H1 (cell line): ENCODE results near the gene DNER. TPM values are rescaled to one million over a fixed set of nuclear protein-coding genes. Genes with fewer than 3 reads are reported as not detected.
A peak's percentile ranks its signal among the peaks of the same experiment; 100 is the strongest.

Experiments
- CTCF ChIA-PET: fragments of 300-600 bp; sonication (Branson Sonifier 250); formaldehyde crosslinking; loops from one replicate; lab custom pipeline; 2021; ENCODE audit not compliant: partially characterized antibody; lab: Charles Lee
- POLR2A ChIA-PET: fragments of 300-600 bp; sonication (Branson Sonifier 250); formaldehyde crosslinking; loops from one replicate; lab custom pipeline; 2021; ENCODE audit warnings: inconsistent platforms; ENCODE audit not compliant: partially characterized antibody; lab: Charles Lee
- DNase-seq, 2 experiments: peaks; one replicate each; pipeline versions ENCODE4 v3.0.0 to v3.0.0-alpha.2; 2010 to 2022; ENCODE audit warnings: low spot score in 2 of 2, low read depth in 1 of 2, mixed read lengths in 1 of 2
- FAIRE-seq: peaks from 2 replicates; lab custom pipeline; 2011; peaks lifted over from hg19 to GRCh38; lab: Jason Lieb, UNC
- H2AFZ ChIP-seq: 2 replicates; pipeline ENCODE4 v1.8.1; 2012; ENCODE audit warnings: low read length, inconsistent platforms
- H2AK5ac ChIP-seq: 2 replicates; pipeline ENCODE4 v1.6.1; 2013; ENCODE audit warnings: low read depth, low read length
- H2BK120ac ChIP-seq: replicated peaks from 2 replicates; pipeline ENCODE3; 2013; ENCODE audit warnings: low read depth, low read length, inconsistent platforms
- H2BK12ac ChIP-seq: 2 replicates; pipeline ENCODE4 v1.6.1; 2013; ENCODE audit warnings: low read depth, low read length
- H2BK15ac ChIP-seq: 2 replicates; pipeline ENCODE4 v1.6.1; 2013; ENCODE audit warnings: low read length
- H2BK20ac ChIP-seq: 2 replicates; pipeline ENCODE4 v1.6.1; 2013; ENCODE audit warnings: low read length
- H2BK5ac ChIP-seq: 2 replicates; pipeline ENCODE4 v1.6.1; 2013; ENCODE audit warnings: low read depth, low read length
- H3K14ac ChIP-seq: 2 replicates; pipeline ENCODE4 v1.6.1; 2013; ENCODE audit warnings: inconsistent platforms; ENCODE audit not compliant: insufficient read length
- H3K18ac ChIP-seq: 2 replicates; pipeline ENCODE4 v1.6.1; 2013; ENCODE audit warnings: low read length; ENCODE audit errors: extremely low read depth
- H3K23ac ChIP-seq: 2 replicates; pipeline ENCODE4 v1.6.1; 2013; ENCODE audit warnings: inconsistent platforms; ENCODE audit not compliant: insufficient read length
- H3K23me2 ChIP-seq: 2 replicates; pipeline ENCODE4 v1.6.1; 2013; ENCODE audit warnings: low read depth, low read length
- H3K27ac ChIP-seq: 2 replicates; pipeline ENCODE4 v1.6.1; 2011; ENCODE audit warnings: low read depth, low read length, inconsistent platforms
- H3K27me3 ChIP-seq, 4 experiments: replicated peaks in 1 of 4; 1 replicate in 1 of 4; 2 replicates in 3 of 4; pipeline versions ENCODE4 v1.6.1 to v1.8.1; 2011 to 2013; ENCODE audit warnings: low read length in 3 of 4, mild to moderate bottlenecking in 3 of 4, inconsistent platforms in 2 of 4, mixed read lengths in 2 of 4, moderate library complexity in 1 of 4; ENCODE audit not compliant: control insufficient read depth in 3 of 4, insufficient read depth in 3 of 4; ENCODE audit errors: extremely low read depth in 1 of 4
- H3K36me3 ChIP-seq, 4 experiments: 2 replicates each; pipeline versions ENCODE4 v1.6.1 to v1.8.1; 2011 to 2013; ENCODE audit warnings: mild to moderate bottlenecking in 4 of 4, low read length in 3 of 4, moderate library complexity in 2 of 4, control low read depth in 1 of 4, inconsistent platforms in 1 of 4; ENCODE audit not compliant: insufficient read depth in 4 of 4, control insufficient read depth in 2 of 4
- H3K4ac ChIP-seq: replicated peaks from 2 replicates; pipeline ENCODE3; 2013; ENCODE audit warnings: low read length, low read depth, mixed read lengths, inconsistent platforms; ENCODE audit not compliant: insufficient read length
- H3K4me1 ChIP-seq, 4 experiments: replicated peaks in 1 of 4; 1 replicate in 1 of 4; 2 replicates in 3 of 4; pipeline versions ENCODE4 v1.6.1 to v1.8.1; 2011 to 2013; ENCODE audit warnings: low read length in 3 of 4, inconsistent platforms in 2 of 4, mixed read lengths in 1 of 4; ENCODE audit not compliant: insufficient read depth in 4 of 4, control insufficient read depth in 3 of 4
- H3K4me2 ChIP-seq, 2 experiments: 2 replicates each; pipeline versions ENCODE4 v1.6.1 to v1.8.1; 2011 to 2013; ENCODE audit warnings: low read depth in 2 of 2, low read length in 2 of 2, control low read depth in 1 of 2, inconsistent platforms in 1 of 2, mild to moderate bottlenecking in 1 of 2; ENCODE audit not compliant: insufficient read depth in 1 of 2
- H3K4me3 ChIP-seq, 4 experiments: fragments of 200-600, 300-600 bp in 1 of 4; sonication (generic), shearing (Covaris generic), sonication (Bioruptor Twin) in 1 of 4; 2 replicates each; pipeline versions ENCODE4 v1.5.1 to v1.8.1; 2011 to 2016; ENCODE audit warnings: low read length in 4 of 4, low read depth in 3 of 4, control low read depth in 2 of 4, inconsistent platforms in 2 of 4, mild to moderate bottlenecking in 2 of 4, mixed read lengths in 1 of 4, moderate library complexity in 1 of 4; ENCODE audit not compliant: insufficient read depth in 2 of 4; ENCODE audit errors: extremely low read depth in 1 of 4
- H3K56ac ChIP-seq: replicated peaks from 2 replicates; pipeline ENCODE3; 2013; ENCODE audit warnings: low read depth, mild to moderate bottlenecking, mixed read lengths, low read length, inconsistent platforms; ENCODE audit not compliant: insufficient read length
- H3K79me1 ChIP-seq: 2 replicates; pipeline ENCODE4 v1.6.1; 2013; ENCODE audit warnings: low read depth, low read length, control low read depth
- H3K79me2 ChIP-seq, 2 experiments: 2 replicates each; pipeline versions ENCODE4 v1.6.1 to v1.8.1; 2012 to 2013; ENCODE audit warnings: low read length in 2 of 2, mild to moderate bottlenecking in 2 of 2, inconsistent platforms in 1 of 2; ENCODE audit not compliant: insufficient read depth in 2 of 2, control insufficient read depth in 1 of 2
- H3K9ac ChIP-seq, 4 experiments: replicated peaks in 1 of 4; 1 replicate in 1 of 4; 2 replicates in 3 of 4; pipeline versions ENCODE4 v1.6.1 to v1.8.1; 2011 to 2013; ENCODE audit warnings: low read depth in 3 of 4, low read length in 3 of 4, control low read depth in 2 of 4, mild to moderate bottlenecking in 2 of 4, moderate library complexity in 2 of 4, inconsistent platforms in 1 of 4; ENCODE audit errors: extremely low read depth in 1 of 4
- H3K9me3 ChIP-seq, 2 experiments: 2 replicates each; pipeline versions ENCODE4 v1.6.1 to v1.8.1; 2012 to 2013; ENCODE audit warnings: mild to moderate bottlenecking in 2 of 2, moderate library complexity in 2 of 2, control low read depth in 1 of 2, inconsistent platforms in 1 of 2, low read depth in 1 of 2, low read length in 1 of 2, mixed read lengths in 1 of 2; ENCODE audit not compliant: insufficient read depth in 2 of 2
- H4K20me1 ChIP-seq, 2 experiments: replicated peaks in 1 of 2; 2 replicates each; pipeline versions ENCODE3 to v1.8.1; 2011 to 2013; ENCODE audit warnings: inconsistent platforms in 2 of 2, low read length in 2 of 2, mild to moderate bottlenecking in 1 of 2; ENCODE audit not compliant: insufficient read depth in 2 of 2, control insufficient read depth in 1 of 2
- H4K5ac ChIP-seq: 2 replicates; pipeline ENCODE4 v1.6.1; 2013; ENCODE audit warnings: low read length, low read depth, mixed read lengths, inconsistent platforms; ENCODE audit not compliant: insufficient read length
- H4K8ac ChIP-seq: 2 replicates; pipeline ENCODE4 v1.8.0; 2013; ENCODE audit warnings: mild to moderate bottlenecking, moderate library complexity, low read length, inconsistent platforms; ENCODE audit not compliant: insufficient read depth; ENCODE audit errors: extremely low read depth
- H4K91ac ChIP-seq: replicated peaks from 2 replicates; pipeline ENCODE3; 2013; ENCODE audit warnings: low read length, mixed read lengths, inconsistent platforms; ENCODE audit not compliant: insufficient read length
- CHD2 ChIP-seq: IDR thresholded peaks from 2 replicates; pipeline ENCODE4 v1.6.1; 2012; ENCODE audit warnings: low read length, improper control_type of control experiment
- FOSL1 ChIP-seq: IDR thresholded peaks from 2 replicates; pipeline ENCODE4 v1.6.1; 2011; ENCODE audit warnings: mild to moderate bottlenecking, low read depth, low read length, moderate library complexity; ENCODE audit not compliant: insufficient read depth
- JUN ChIP-seq: IDR thresholded peaks from 2 replicates; pipeline ENCODE4 v1.6.1; 2011; ENCODE audit warnings: low read depth, mild to moderate bottlenecking, improper control_type of control experiment, low read length
- WGBS, 2 experiments: shearing (Covaris generic) in 1 of 2; methylation state at CpG; one replicate each; pipeline versions ENCODE4 v1.1.6 to v1.1.7; 2013 to 2015; ENCODE audit warnings: low lambda C conversion rate in 2 of 2, mixed read lengths in 2 of 2, inconsistent platforms in 1 of 2, low coverage in 1 of 2, missing lambda C conversion rate in 1 of 2; ENCODE audit not compliant: insufficient replicate concordance in 2 of 2, insufficient coverage in 1 of 2, insufficient read length in 1 of 2; ENCODE audit errors: extremely low coverage in 1 of 2, missing lambda C conversion rate in 1 of 2; 5-methylcytosine and 5-hydroxymethylcytosine counted together
- polyA plus RNA-seq, 7 experiments: library from polyadenylated mRNA; depleted of rRNA in 3 of 7; stranded (reverse) in 5 of 7; unstranded in 2 of 7; fragments of >200 nt in 5 of 7; fragments of 200-250 nt in 2 of 7; gene quantifications; 1 replicate in 5 of 7; 2 replicates in 1 of 7; 4 replicates in 1 of 7; pipeline versions ENCODE4 v1.2.1 to v1.2.3, GENCODE V29; 2011 to 2013; ENCODE audit warnings: missing spikeins in 2 of 7, mixed read lengths in 2 of 7
- total RNA-seq: library from RNA; stranded (reverse); fragmentation: NEBNext Ultra II Directional; extraction: Animal tissue kit (Norgen Biotek cat#: 25700); gene quantifications from 2 replicates; pipeline ENCODE4 v1.2.1, GENCODE V29; 2021

The DNER gene
- total and polyA plus RNA-seq, 2 of the 8 experiments (the other 6 are each of a cell fraction or from before 2014, with no cell fraction given): 6.8 to 16.3 TPM

GRCh38 chr2:229519655-229520430 lies 194.5 kb downstream of the DNER start:
- no peak overlapping the region for H3K4me3 ChIP-seq
- no peak overlapping the region for H3K18ac ChIP-seq
- H2BK5ac ChIP-seq: no peak overlapping the region
- DNase-seq: no peak
- peaks cover 0 to 3% (median 1%) of the 10 kb centered on the region in 4 experiments; a peak in 3 of 7 replicates for H3K4me1 ChIP-seq
- TF ChIP-seq CHD2 (no peak), FOSL1 (no peak), JUN (no peak)
- H3K4ac ChIP-seq: no peak overlapping the region
- CTCF ChIA-PET: no interaction called here
- H3K79me2 ChIP-seq: no peaks in the 10 kb centered on the region
- no peaks in the 10 kb centered on the region for H3K23me2 ChIP-seq
- H3K27me3 ChIP-seq: no peaks in the 10 kb centered on the region
- 88% methylated on average over 11 of the region's 11 CpGs; no CpG with 5 or more reads in 1 of the 2 experiments for WGBS, 2 experiments
- no peak overlapping the region for H4K8ac ChIP-seq
- H2BK20ac ChIP-seq: no peak overlapping the region
- no peak overlapping the region for H3K27ac ChIP-seq
- no peaks in the 10 kb centered on the region for H4K20me1 ChIP-seq
- 0 out of 2 replicates have a peak overlapping the region, but pooled peaks have one; percentile 16 for H2AFZ ChIP-seq
- no peak overlapping the region for H3K23ac ChIP-seq
- H4K91ac ChIP-seq: no peak overlapping the region
- no peak overlapping the region for H3K4me2 ChIP-seq
- H3K56ac ChIP-seq: no peak overlapping the region
- H2BK12ac ChIP-seq: no peak overlapping the region
- H3K9me3 ChIP-seq: no peaks in the 10 kb centered on the region
- H2BK120ac ChIP-seq: no peak overlapping the region
- no peaks in the 10 kb centered on the region for H3K79me1 ChIP-seq
- no peak overlapping the region for H2AK5ac ChIP-seq
- POLR2A ChIA-PET: no interaction called here
- H3K9ac ChIP-seq: no peak overlapping the region
- H3K14ac ChIP-seq: no peak overlapping the region
- no peak for FAIRE-seq
- no peak overlapping the region for H2BK15ac ChIP-seq
- no peaks in the 10 kb centered on the region for H3K36me3 ChIP-seq
- no peak overlapping the region for H4K5ac ChIP-seq
